Sigmoid colon (tissue), 7 donors: ENCODE measurements around the gene MPP7. TPM values are rescaled to one million over a fixed set of nuclear protein-coding genes. Genes with fewer than 3 reads are reported as not detected.

Experiments used
- DNase-seq: peaks from one replicate; pipeline ENCODE4 v3.0.0-alpha.2; 2019
- H3K27ac ChIP-seq, 4 donors: fragments of 200-600 bp; sonication (generic); one replicate each; pipeline ENCODE4 v1.5.1; 2016 to 2019; ENCODE audit warnings: mild to moderate bottlenecking in 1 of 4
- H3K27me3 ChIP-seq, 3 donors: fragments of 200-600 bp; sonication (generic); one replicate each; pipeline ENCODE4 v1.5.1; 2019; ENCODE audit warnings: mild to moderate bottlenecking in 1 of 3
- H3K36me3 ChIP-seq, 4 donors: fragments of 200-600 bp; sonication (generic); one replicate each; pipeline ENCODE4 v1.5.1; 2016 to 2019
- H3K4me1 ChIP-seq, 4 donors: fragments of 200-600 bp; sonication (generic); one replicate each; pipeline ENCODE4 v1.5.1; 2017 to 2019
- H3K4me3 ChIP-seq, 4 donors: fragments of 200-600 bp; sonication (generic); one replicate each; pipeline ENCODE4 v1.5.1; 2017 to 2019; ENCODE audit warnings: mild to moderate bottlenecking in 2 of 4, moderate library complexity in 1 of 4
- H3K9me3 ChIP-seq, 4 donors: fragments of 200-600 bp in 3 of 4; sonication (generic) in 3 of 4; one replicate each; pipeline versions ENCODE4 v1.5.1 to v1.6.1; 2013 to 2019
- CTCF ChIP-seq, 4 experiments: fragments of 450-650 bp in 3 of 4; fragments of 200-600 bp in 1 of 4; IDR thresholded peaks; one replicate each; pipeline ENCODE4 v1.5.1; 2016 to 2019; ENCODE audit warnings: antibody characterized with exemption in 4 of 4, mild to moderate bottlenecking in 3 of 4, moderate library complexity in 2 of 4
- EP300 ChIP-seq, 4 donors: sonication (generic); formaldehyde crosslinking; IDR thresholded peaks; one replicate each; pipeline ENCODE4 v1.6.1; 2017; ENCODE audit warnings: antibody characterized with exemption in 4 of 4
- POLR2A ChIP-seq, 2 donors: fragments of 450-650 bp; IDR thresholded peaks; one replicate each; pipeline ENCODE4 v1.6.1; 2016; ENCODE audit warnings: antibody characterized with exemption in 2 of 2, mild to moderate bottlenecking in 2 of 2, moderate library complexity in 2 of 2
- POLR2AphosphoS5 ChIP-seq, 4 donors: sonication (generic); formaldehyde crosslinking; IDR thresholded peaks; one replicate each; pipeline ENCODE4 v1.6.1; 2017; ENCODE audit warnings: antibody characterized with exemption in 4 of 4
- WGBS, 2 donors: extraction: QIAGEN DNeasy Blood & Tissue Kit; methylation state at CpG; one replicate each; pipeline ENCODE4 v1.1.7; 2013; 5-methylcytosine and 5-hydroxymethylcytosine counted together
- intact Hi-C: fragments of 100-400 bp; cut with DNase I; formaldehyde crosslinking; loops from one replicate; pipeline ENCODE4 v1.15.1; 2023
- polyA plus RNA-seq, 3 donors: library from polyadenylated mRNA; stranded (reverse); fragments of 200-250 nt; gene quantifications; one replicate each; pipeline ENCODE4 v1.2.3, GENCODE V29; 2013
- small RNA-seq, 3 donors: library from RNA; depleted of rRNA; stranded (forward); fragments of <200 nt; gene quantifications; one replicate each; pipeline ENCODE3, GENCODE V24; 2016
- total RNA-seq, 4 donors: library from RNA; depleted of rRNA; stranded (reverse); fragments of >200 nt; gene quantifications; one replicate each; pipeline ENCODE4 v1.1.0, GENCODE V29; 2016
- donor health status: healthy with polysubstance abuse.
- donor health status: Bipolar disorder and iron deficiency.
- donor health status: healthy.

MPP7 gene
- total and polyA plus RNA-seq, 7 donors: 5.5 to 50.3 (median 29.7) TPM

- 14 to 55% methylated on average over 10 of the region's 10 CpGs for WGBS, 2 donors
These were observed 39.6 kb downstream of the MPP7 start for GRCh38 chr10:28263136-28263857.

GRCh38 chr10:28256776-28257175 lies 46.1 kb downstream of the MPP7 start:
- WGBS, 2 donors: 94 to 96% methylated on average over 2 of the region's 2 CpGs
- DNase-seq: no peak
- Histone ChIP-seq H3K27me3 (no peaks in the 10 kb centered on the region), H3K36me3 (no peaks in the 10 kb centered on the region), H3K4me3 (no peak overlapping the region), H3K9me3 (no peaks in the 10 kb centered on the region), H3K4me1 (peaks cover 0 to 52% (median 36%) of the 10 kb centered on the region in 4 donors), H3K27ac (no peak overlapping the region)
- intact Hi-C loops: no loop called here
- TF ChIP-seq CTCF (IDR thresholded peaks at IDR 0.05) (no peak), POLR2A (IDR thresholded peaks at IDR 0.05) (no peak), POLR2AphosphoS5 (IDR thresholded peaks at IDR 0.05) (no peak)

More at GRCh38 chr10:28263136-28263857, 39.6 kb downstream of the MPP7 start:
- peaks cover 0 to 25% (median 18%) of the 10 kb centered on the region in 4 donors for H3K4me1 ChIP-seq
- DNase-seq: peak; percentile 70
- intact Hi-C loops: no loop called here
- H3K9me3 ChIP-seq: no peaks in the 10 kb centered on the region
- no peaks in the 10 kb centered on the region for H3K36me3 ChIP-seq
- H3K27me3 ChIP-seq: no peaks in the 10 kb centered on the region
- H3K4me3 ChIP-seq: peak overlapping the region in 2 of 4 donors; percentile 6 to 16
- TF ChIP-seq POLR2AphosphoS5 (IDR thresholded peaks at IDR 0.05) (peak in 1 of 4 donors; percentile 9), EP300 (IDR thresholded peaks at IDR 0.05) (no peak), CTCF (IDR thresholded peaks at IDR 0.05) (no peak), POLR2A (IDR thresholded peaks at IDR 0.05) (no peak)
- peak overlapping the region; percentile 50 to 66 (median 56) for H3K27ac ChIP-seq

- Histone ChIP-seq H3K4me1 (peaks cover 0 to 54% (median 36%) of the 10 kb centered on the region in 4 donors), H3K27me3 (no peaks in the 10 kb centered on the region), H3K36me3 (no peaks in the 10 kb centered on the region), H3K4me3 (no peak overlapping the region), H3K27ac (peak overlapping the region; percentile 57 to 76 (median 68)), H3K9me3 (no peaks in the 10 kb centered on the region)
- peak; percentile 72 for DNase-seq
- intact Hi-C loops: no loop called here
- no peak for TF ChIP-seq POLR2A (IDR thresholded peaks at IDR 0.05)
- TF ChIP-seq POLR2AphosphoS5 (IDR thresholded peaks at IDR 0.05): peak in 1 of 4 donors; percentile 30
- WGBS, 2 donors: 49 to 65% methylated on average over 6 of the region's 6 CpGs
These were observed 48.4 kb downstream of the MPP7 start for GRCh38 chr10:28254290-28254985.

GRCh38 chr10:28253169-28253785 lies 49.6 kb downstream of the MPP7 start:
- Histone ChIP-seq H3K4me1 (peaks cover 0 to 54% (median 36%) of the 10 kb centered on the region in 4 donors), H3K4me3 (no peak overlapping the region), H3K27me3 (no peaks in the 10 kb centered on the region), H3K27ac (peak overlapping the region; percentile 57 to 76 (median 68)), H3K36me3 (no peaks in the 10 kb centered on the region), H3K9me3 (no peaks in the 10 kb centered on the region)
- no peak for TF ChIP-seq POLR2AphosphoS5 (IDR thresholded peaks at IDR 0.05)
- no peak for TF ChIP-seq EP300 (IDR thresholded peaks at IDR 0.05)
- no peak for TF ChIP-seq CTCF (IDR thresholded peaks at IDR 0.05)
- no peak for TF ChIP-seq POLR2A (IDR thresholded peaks at IDR 0.05)
- WGBS, 2 donors: 85 to 90% methylated on average over 11 of the region's 11 CpGs
- DNase-seq: no peak
- intact Hi-C loops: loop anchor here (2.0 kb wide), 2 partner anchors 50 to 74 kb away; partner anchors contain the start of gene MPP7

Small RNA genes lying within 50 kb of the gene (small RNA-seq; reads per million reads assigned to genes)
- 0 reads per million in 3 donors for gene MIR8086

Other genes with a start within 250 kb of the MPP7 start
- 100 to 1,000 TPM; 132 to 180 (median 142) TPM for gene WAC, start 230.1 kb upstream of the MPP7 start, total RNA-seq
- gene WAC, start 230.1 kb upstream of the MPP7 start, polyA plus RNA-seq: 10 to 100 TPM; 39.1 to 48.6 (median 46.6) TPM